Measurements from ENCODE around the gene TRPM3. TPM values are rescaled to one million over a fixed set of nuclear protein-coding genes. Genes with fewer than 3 reads are reported as not detected.

The TRPM3 gene
- total and polyA plus RNA-seq, 2 of the 13 experiments (the other 11 are each of a cell fraction or from before 2014, with no cell fraction given) = not detected

GRCh38 chr9:70817311-70817710 lies 304.1 kb downstream of the TRPM3 start:
- Histone ChIP-seq H3K4me2 (ENCODE audit: low read depth, low read length) (no peak overlapping the region), H3K27ac (ENCODE audit: extremely low read length, insufficient read depth, low read length) (no peak overlapping the region), H3K79me2 (ENCODE audit: insufficient read depth, low read length) (no peaks in the 10 kb centered on the region), H2AFZ (ENCODE audit: low read length) (no peak overlapping the region), H3K9ac (ENCODE audit: insufficient read depth, low read depth, low read length) (no peak overlapping the region), H3K36me3 (replicated peaks in 1 of 2; ENCODE audit: control insufficient read depth in 1 of 2, insufficient read depth in 2 of 2, low read length in 2 of 2) (no peaks in the 10 kb centered on the region), H3K9me3 (ENCODE audit: low read length) (no peaks in the 10 kb centered on the region), H4K20me1 (ENCODE audit: insufficient read depth, low read length) (no peaks in the 10 kb centered on the region), H3K4me1 (ENCODE audit: insufficient read depth, low read length) (no peaks in the 10 kb centered on the region), H3K4me3 (replicated peaks in 1 of 3; ENCODE audit: insufficient read depth in 1 of 3, low read depth in 2 of 3, low read length in 3 of 3) (no peak overlapping the region), H3K27me3 (ENCODE audit: control insufficient read depth in 1 of 2, insufficient read depth in 2 of 2, low read length in 2 of 2) (no peaks in the 10 kb centered on the region)
- no peak for FAIRE-seq
- WGBS (ENCODE audit: low lambda C conversion rate) = 27% methylated on average over 3 of the region's 3 CpGs
- BruUV-seq (replicated peaks) = no TSS peak
- intact Hi-C loops (cut with micrococcal nuclease; ENCODE audit: unreplicated experiment) = no loop called here
- POLR2A ChIA-PET = no interaction called here
- CTCF ChIA-PET (ENCODE audit: low intra/inter-chr PET ratio, low total read pairs) = no interaction called here
- TF ChIP-seq KLF12 (CRISPR knock-in tag; IDR thresholded peaks at IDR 0.05; ENCODE audit: borderline replicate concordance) (no peak), NR2F6 (IDR thresholded peaks at IDR 0.05) (no peak), NR2F6 (CRISPR knock-in tag; IDR thresholded peaks at IDR 0.05) (no peak), ZNF687 (CRISPR knock-in tag; IDR thresholded peaks at IDR 0.05) (no peak), HNRNPH1 (optimal IDR thresholded peaks at IDR 0.05; ENCODE audit: low read depth, low read length) (no peak), JARID2 (CRISPR knock-in tag; IDR thresholded peaks at IDR 0.05; ENCODE audit: insufficient replicate concordance) (no peak), ZNF576 (CRISPR knock-in tag; IDR thresholded peaks at IDR 0.05) (no peak), ZNF547 (CRISPR knock-in tag; IDR thresholded peaks at IDR 0.05) (no peak), SMC3 (IDR thresholded peaks at IDR 0.05; ENCODE audit: low read length) (no peak)
- in situ Hi-C loops (cut with HindIII; ENCODE audit: extremely low pct_ligation_motif_present, low pct_unique_long_range_greater_than_20kb) = no loop called here
- no peak for ATAC-seq
- DNase-seq (ENCODE audit: low spot score) = no peak

All from HepG2 (cell line).